Pancreas (tissue), 10 donors: ENCODE measurements around the gene ZBTB25. TPM values are rescaled to one million over a fixed set of nuclear protein-coding genes. Genes with fewer than 3 reads are reported as not detected.

Source experiments
- ATAC-seq, 4 donors: fragments of 200-7000 bp; cut with Tn5 transposase; one replicate each; pipeline versions ENCODE4 v1.8.0 to v1.9.1; 2020; ENCODE audit warnings: mild to moderate bottlenecking in 4 of 4, moderate library complexity in 4 of 4
- DNase-seq, 6 donors: peaks; one replicate each; pipeline ENCODE4 v3.0.0-alpha.2; 2020
- FAIRE-seq: peaks from 2 replicates; lab custom pipeline; 2012; peaks lifted over from hg19 to GRCh38; lab: Jason Lieb, UNC
- H3K27ac ChIP-seq, 4 donors: fragments of 200-600 bp; sonication (generic); 1 replicate in 3 of 4; 2 replicates in 1 of 4; pipeline versions ENCODE4 v1.5.0 to v1.8.0; 2020
- H3K27me3 ChIP-seq, 4 donors: fragments of 200-600 bp; one replicate each; pipeline ENCODE4 v1.8.0; 2021
- H3K36me3 ChIP-seq, 3 donors: fragments of 200-600 bp; sonication (generic) in 1 of 3; one replicate each; pipeline versions ENCODE4 v1.5.0 to v1.8.0; 2020 to 2021
- H3K4me1 ChIP-seq, 3 donors: fragments of 200-600 bp; one replicate each; pipeline ENCODE4 v1.8.0; 2021
- H3K4me3 ChIP-seq, 4 donors: fragments of 200-600 bp; sonication (generic) in 2 of 4; one replicate each; pipeline versions ENCODE4 v1.5.0 to v1.8.0; 2020 to 2021
- H3K9me3 ChIP-seq, 4 donors: fragments of 200-600 bp; one replicate each; pipeline ENCODE4 v1.8.0; 2021
- CTCF ChIP-seq, 4 donors: fragments of 200-600 bp; sonication (generic) in 3 of 4; IDR thresholded peaks; one replicate each; pipeline versions ENCODE4 v1.5.0 to v1.8.0; 2021; ENCODE audit warnings: antibody characterized with exemption in 4 of 4
- WGBS, 2 donors: extraction: QIAGEN DNeasy Blood & Tissue Kit; methylation state at CpG; one replicate each; pipeline ENCODE4 v1.1.7; 2013; 5-methylcytosine and 5-hydroxymethylcytosine counted together
- intact Hi-C, 3 donors: fragments of 100-400 bp; cut with DNase I; formaldehyde crosslinking; loops; one replicate each; pipeline versions ENCODE4 v1.11.1 to v1.14.2; 2022
- polyA plus RNA-seq, 2 donors: library from polyadenylated mRNA; stranded (reverse); fragments of 200-250 nt; gene quantifications; one replicate each; pipeline ENCODE4 v1.2.3, GENCODE V29; 2013
- total RNA-seq, 6 donors: library from RNA; stranded (reverse); fragmentation: NEBNext Ultra II Directional in 4 of 6; extraction: Animal tissue kit (Norgen Biotek cat#: 25700) in 4 of 6; gene quantifications; one replicate each; pipeline versions ENCODE4 v1.2.1 to v1.2.4, GENCODE V29; 2021 to 2023
- donor health status: healthy with polysubstance abuse.
- donor health status: DM: no; HTN: no; CAD: no; lungs with moderate emphysema.
- donor health status: DM: no; HTN: no; CAD: no.
- donor health status: control.
- donor health status: control.
- donor health status: Bipolar disorder and iron deficiency.
- donor health status: DM: yes; HTN: yes; CAD: no.
- donor health status: DM: no; HTN: no; CAD: no.
- donor health status: DM: no; HTN: no; CAD: no.
- donor health status: DM: yes; HTN: yes; CAD: no.

The ZBTB25 gene
- total and polyA plus RNA-seq, 8 donors = 2.9 to 8.1 (median 5.6) TPM

- no peak for FAIRE-seq
- 78 to 81% methylated on average over 1 of the region's 1 CpG for WGBS, 2 donors
Observed at GRCh38 chr14:64401949-64402348, 101.7 kb downstream of the ZBTB25 start.

DNA sequence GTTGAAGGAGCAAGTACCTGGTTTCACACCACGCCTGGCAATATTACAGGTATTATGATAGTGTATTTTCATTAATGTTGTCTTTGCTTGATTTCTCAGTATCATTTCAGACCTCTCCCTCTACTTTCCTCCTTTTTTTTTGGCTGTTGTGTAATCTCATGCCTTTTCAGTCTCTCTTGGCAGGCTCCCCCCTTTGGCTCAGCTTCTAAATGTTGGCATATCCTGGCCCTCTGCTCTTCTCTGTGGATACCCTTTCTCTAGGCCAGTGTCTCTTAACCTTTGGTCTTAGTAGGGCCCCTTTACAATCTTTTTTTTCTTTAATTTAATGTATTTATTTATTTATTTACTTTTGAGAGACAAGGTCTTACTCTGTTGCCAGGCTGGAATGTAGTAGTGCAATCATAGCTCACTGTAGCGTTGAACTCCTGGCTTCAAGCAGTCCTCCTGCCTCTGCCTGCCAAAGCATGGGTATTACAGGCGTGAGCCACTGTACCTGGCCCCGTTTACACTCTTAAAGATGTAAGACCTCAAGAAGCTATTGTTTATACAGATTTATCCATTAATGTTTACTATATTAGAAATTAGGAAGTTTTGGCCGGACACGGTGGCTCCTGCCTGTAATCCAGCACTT, 102.7 kb downstream of the ZBTB25 start:
- no peak for TF ChIP-seq CTCF (IDR thresholded peaks at IDR 0.05)
- DNase-seq (no peak), FAIRE-seq (no peak), ATAC-seq (no peak)
- peaks cover 0 to 6% (median 0%) of the 10 kb centered on the region in 3 donors for H3K4me1 ChIP-seq
- no peaks in the 10 kb centered on the region for H3K36me3 ChIP-seq
- H3K27me3 ChIP-seq = no peaks in the 10 kb centered on the region
- intact Hi-C loops = no loop called here
- H3K27ac ChIP-seq = no peak overlapping the region
- no peaks in the 10 kb centered on the region for H3K9me3 ChIP-seq
- WGBS, 2 donors = 89 to 95% methylated on average over 6 of the region's 6 CpGs
- no peak overlapping the region for H3K4me3 ChIP-seq

More at GRCh38 chr14:64401949-64402348, 101.7 kb downstream of the ZBTB25 start:
- intact Hi-C loops = no loop called here
- no peak overlapping the region for H3K4me3 ChIP-seq
- peaks cover 0 to 6% (median 0%) of the 10 kb centered on the region in 3 donors for H3K4me1 ChIP-seq
- no peaks in the 10 kb centered on the region for H3K36me3 ChIP-seq
- no peaks in the 10 kb centered on the region for H3K27me3 ChIP-seq
- no peaks in the 10 kb centered on the region for H3K9me3 ChIP-seq
- no peak overlapping the region for H3K27ac ChIP-seq
- ATAC-seq (no peak), DNase-seq (no peak)
- no peak for TF ChIP-seq CTCF (IDR thresholded peaks at IDR 0.05)

Other genes starting within 250 kb of the ZBTB25 start
- under 1 TPM; 0.08 to 0.78 (median 0.22) TPM for gene ESR2, start 209.5 kb downstream of the ZBTB25 start, total RNA-seq
- gene ESR2, start 209.5 kb downstream of the ZBTB25 start, polyA plus RNA-seq = under 1 TPM; 0.09 to 0.19 TPM
- 10 to 100 TPM; 31.6 to 53.9 (median 40.3) TPM for gene MTHFD1, start 115.5 kb downstream of the ZBTB25 start, total RNA-seq
- 10 to 100 TPM; 16.4 to 21.8 TPM for gene MTHFD1, start 115.5 kb downstream of the ZBTB25 start, polyA plus RNA-seq
- gene AKAP5, start 38.3 kb downstream of the ZBTB25 start, total RNA-seq = under 1 TPM; 0.08 to 0.37 (median 0.16) TPM
- under 1 TPM; 0.04 to 0.16 TPM for gene AKAP5, start 38.3 kb downstream of the ZBTB25 start, polyA plus RNA-seq
- 10 to 100 TPM; 10.0 to 24.3 (median 12.7) TPM for gene ZBTB1, start 932 bp upstream of the ZBTB25 start, total RNA-seq
- 10 to 100 TPM in 1 of 2 donors, 1 to 10 TPM in 1; 8.7 to 11.5 TPM for gene ZBTB1, start 932 bp upstream of the ZBTB25 start, polyA plus RNA-seq
- gene HSPA2, start 36.9 kb upstream of the ZBTB25 start, total RNA-seq = 1 to 10 TPM; 4.3 to 7.2 (median 5.6) TPM
- 1 to 10 TPM; 3.3 to 5.3 TPM for gene HSPA2, start 36.9 kb upstream of the ZBTB25 start, polyA plus RNA-seq
- gene PPP1R36, start 46.1 kb upstream of the ZBTB25 start, total RNA-seq = 1 to 10 TPM; 2.0 to 6.8 (median 4.5) TPM
- 1 to 10 TPM; 5.8 to 7.2 TPM for gene PPP1R36, start 46.1 kb upstream of the ZBTB25 start, polyA plus RNA-seq
- 10 to 100 TPM; 33.3 to 60.7 (median 41.0) TPM for gene PLEKHG3, start 200.6 kb upstream of the ZBTB25 start, total RNA-seq
- 10 to 100 TPM; 33.8 to 42.0 TPM for gene PLEKHG3, start 200.6 kb upstream of the ZBTB25 start, polyA plus RNA-seq